HG02884 (cell line): Measurements from ENCODE around the gene QARS1.

Experiments used
- ATAC-seq: cut with Tn5 transposase; IDR thresholded peaks from one replicate; pipeline ENCODE4 v1.9.1; 2021; ENCODE audit warnings: mild to moderate bottlenecking, moderate library complexity; ENCODE audit not compliant: unreplicated experiment

QARS1 gene

DNA sequence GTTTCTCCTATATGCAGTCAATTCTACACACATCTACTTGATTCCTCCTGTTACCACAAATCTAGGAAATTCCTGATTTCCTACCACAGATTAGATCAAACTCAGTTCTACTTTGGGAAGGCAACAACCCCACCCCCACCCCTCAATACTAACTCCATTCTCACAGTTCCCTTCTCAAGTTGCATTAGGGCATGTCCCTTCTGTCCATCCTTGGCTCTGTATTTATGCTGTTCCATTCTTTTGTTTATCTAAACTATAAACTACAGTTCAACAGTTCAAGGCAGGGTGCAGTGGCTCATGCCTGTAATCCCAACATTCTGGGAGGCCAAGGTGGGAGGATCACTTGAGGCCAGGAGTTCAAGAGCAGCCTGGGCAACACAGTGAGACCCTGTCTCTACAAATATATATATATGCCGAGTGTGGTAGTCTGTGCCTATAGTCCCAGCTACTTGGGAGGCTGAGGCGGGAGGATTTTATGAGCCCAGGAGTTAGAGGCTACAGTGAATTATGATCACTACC is 50.2 kb downstream of the QARS1 start:
- no peak for ATAC-seq

DNA sequence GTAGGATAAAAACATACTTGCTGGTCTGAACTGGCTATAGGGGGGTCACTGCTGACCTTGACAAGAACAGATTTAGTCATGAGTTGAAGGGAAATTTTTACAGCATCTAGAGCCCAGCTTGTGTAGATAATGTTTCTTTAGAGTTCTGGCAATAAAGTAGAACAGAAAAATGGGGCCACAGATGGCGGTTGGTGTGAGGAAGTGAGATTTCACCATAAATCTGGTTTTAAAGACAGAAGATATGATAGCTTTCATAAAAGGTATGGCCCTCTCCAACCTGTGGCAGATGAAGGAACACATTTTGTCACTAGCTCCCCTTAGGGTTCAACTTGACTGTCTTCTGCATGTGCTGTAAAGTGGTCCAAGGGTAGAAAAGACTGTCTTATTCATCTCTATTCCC is 51.0 kb downstream of the QARS1 start:
- no peak for ATAC-seq
